ENCODE results near the gene MAP1LC3B2. TPM values are rescaled to one million over a fixed set of nuclear protein-coding genes. Genes with fewer than 3 reads are reported as not detected.

Gene MAP1LC3B2
- total RNA-seq (ENCODE audit: low replicate concordance), result 0.15 TPM in 1 of 2 replicates, not detected in the other

GRCh38 chr12:116559162-116559935, at the start of gene MAP1LC3B2:
Gene MAP1LC3B2, plus strand, starts transcription at chr12:116559381. Its CDS starts 16,562 bp downstream, at chr12:116575943.

Other genes with a start within 250 kb of the MAP1LC3B2 start
- gene SPRING1, start 178.7 kb downstream of the MAP1LC3B2 start, total RNA-seq (ENCODE audit: low replicate concordance), result 13.1 and 19.9 TPM in 2 replicates
- 0.35 and 4.2 TPM in 2 replicates for gene RNFT2, start 178.9 kb downstream of the MAP1LC3B2 start, total RNA-seq (ENCODE audit: low replicate concordance)